Neural cell (in vitro differentiated cells): Measurements from ENCODE around the gene DGKB. TPM values are rescaled to one million over a fixed set of nuclear protein-coding genes. Genes with fewer than 3 reads are reported as not detected.

ENCODE experiments used
- H2AFZ ChIP-seq: fragments of 200-600, 300-800 bp; sonication (generic), shearing (Covaris generic); 2 replicates; pipeline ENCODE4 v1.6.0; 2014; ENCODE audit warnings: low read depth, mild to moderate bottlenecking, antibody characterized with exemption, low read length, moderate library complexity
- H3F3A ChIP-seq: fragments of 200-600 bp; shearing (Covaris generic); 2 replicates; pipeline ENCODE4 v1.6.1; 2016; ENCODE audit warnings: mild to moderate bottlenecking, moderate library complexity, mixed read lengths, antibody characterized with exemption, low read length; ENCODE audit not compliant: insufficient read depth, poor library complexity, severe bottlenecking
- H3K27ac ChIP-seq: fragments of 200-600, 300-800 bp; sonication (generic), shearing (Covaris generic); 2 replicates; pipeline ENCODE4 v1.5.1; 2014; ENCODE audit warnings: mild to moderate bottlenecking, low read length, moderate library complexity
- H3K27me3 ChIP-seq: fragments of 300-800, 200-600 bp; sonication (generic), shearing (Covaris generic); 2 replicates; pipeline ENCODE4 v1.6.0; 2014; ENCODE audit warnings: mild to moderate bottlenecking, low read depth, low read length, moderate library complexity; ENCODE audit not compliant: insufficient read depth
- H3K36me3 ChIP-seq: fragments of 300-800, 200-600 bp; sonication (generic), shearing (Covaris generic); 2 replicates; pipeline ENCODE4 v1.5.1; 2014; ENCODE audit warnings: mild to moderate bottlenecking, antibody characterized with exemption, low read length, moderate library complexity; ENCODE audit not compliant: insufficient read depth
- H3K4me2 ChIP-seq: fragments of 300-800, 200-600 bp; sonication (generic), shearing (Covaris generic); 2 replicates; pipeline ENCODE4 v1.6.0; 2014; ENCODE audit warnings: mild to moderate bottlenecking, low read length
- H3K4me3 ChIP-seq: fragments of 300-800, 200-600 bp; sonication (generic), shearing (Covaris generic); 2 replicates; pipeline ENCODE4 v1.5.1; 2014; ENCODE audit warnings: mild to moderate bottlenecking, low read length, moderate library complexity
- H3K79me2 ChIP-seq: fragments of 200-600 bp; shearing (Covaris generic); replicated peaks from 2 replicates; pipeline ENCODE4 v1.6.0; 2014; ENCODE audit warnings: mild to moderate bottlenecking, low read length, moderate library complexity; ENCODE audit not compliant: insufficient read depth
- H3K9ac ChIP-seq: fragments of 300-800, 200-600 bp; sonication (generic), shearing (Covaris generic); 2 replicates; pipeline ENCODE4 v1.6.1; 2016; ENCODE audit warnings: mild to moderate bottlenecking, low read length, mixed read lengths
- H3K9me2 ChIP-seq: fragments of 200-600 bp; shearing (Covaris generic); 2 replicates; pipeline ENCODE4 v1.6.1; 2016; ENCODE audit warnings: mild to moderate bottlenecking, low read length, mixed read lengths; ENCODE audit not compliant: insufficient read depth
- H3K9me3 ChIP-seq: fragments of 200-600, 300-800 bp; sonication (generic), shearing (Covaris generic); 2 replicates; pipeline ENCODE4 v1.6.1; 2016; ENCODE audit warnings: mild to moderate bottlenecking, mixed run types, low read length, moderate library complexity, mixed read lengths
- H4K20me1 ChIP-seq: fragments of 200-600 bp; shearing (Covaris generic); 2 replicates; pipeline ENCODE4 v1.6.1; 2016; ENCODE audit warnings: mild to moderate bottlenecking, mixed run types; ENCODE audit not compliant: insufficient read depth
- CTCF ChIP-seq: fragments of 450-650 bp; IDR thresholded peaks from 2 replicates; pipeline ENCODE4 v1.5.1; 2014; ENCODE audit warnings: antibody characterized with exemption, mild to moderate bottlenecking, moderate library complexity; ENCODE audit not compliant: poor library complexity, severe bottlenecking
- EP300 ChIP-seq: fragments of 450-650 bp; conservative IDR thresholded peaks from 2 replicates; pipeline ENCODE4 v1.6.1; 2014; ENCODE audit warnings: antibody characterized with exemption, mild to moderate bottlenecking, moderate library complexity; ENCODE audit not compliant: poor library complexity, severe bottlenecking
- EZH2 ChIP-seq: fragments of 200-600, 300-800 bp; shearing (Covaris generic), sonication (generic); IDR thresholded peaks from 2 replicates; pipeline ENCODE4 v1.6.1; 2014; ENCODE audit warnings: antibody characterized with exemption, low read length, borderline replicate concordance, mild to moderate bottlenecking; ENCODE audit not compliant: insufficient read depth, poor library complexity, severe bottlenecking
- MXI1 ChIP-seq: fragments of 450-650 bp; conservative IDR thresholded peaks from 2 replicates; pipeline ENCODE4 v1.6.1; 2014; ENCODE audit warnings: antibody characterized with exemption, mild to moderate bottlenecking; ENCODE audit not compliant: poor library complexity, severe bottlenecking
- POLR2AphosphoS5 ChIP-seq: IDR thresholded peaks from 2 replicates; pipeline ENCODE4 v1.6.1; 2012
- RAD21 ChIP-seq: fragments of 450-650 bp; conservative IDR thresholded peaks from 2 replicates; pipeline ENCODE4 v1.6.1; 2014; ENCODE audit warnings: antibody characterized with exemption, mild to moderate bottlenecking, moderate library complexity
- REST ChIP-seq: IDR thresholded peaks from 2 replicates; pipeline ENCODE4 v1.6.1; 2012; ENCODE audit warnings: borderline replicate concordance
- SMC3 ChIP-seq: fragments of 450-650 bp; conservative IDR thresholded peaks from 2 replicates; pipeline ENCODE4 v1.6.1; 2014; ENCODE audit warnings: antibody characterized with exemption, mild to moderate bottlenecking, moderate library complexity; ENCODE audit not compliant: poor library complexity
- TAF1 ChIP-seq: IDR thresholded peaks from 2 replicates; pipeline ENCODE4 v1.6.1; 2012; ENCODE audit warnings: low read depth
- polyA plus RNA-seq: library from polyadenylated mRNA; depleted of rRNA; stranded (reverse); fragments of >200 nt; gene quantifications from 2 replicates; pipeline ENCODE4 v1.2.3, GENCODE V29; 2014

Gene DGKB
- polyA plus RNA-seq, 1 donor from 2014 or later, result 0.20 TPM

- no peaks in the 10 kb centered on the region for H3K79me2 ChIP-seq
- no peak overlapping the region for H3K9ac ChIP-seq
- no peaks in the 10 kb centered on the region for H3F3A ChIP-seq
- no peaks in the 10 kb centered on the region for H3K9me3 ChIP-seq
- H3K36me3 ChIP-seq, result no peaks in the 10 kb centered on the region
- peaks cover 7% of the 10 kb centered on the region for H3K27me3 ChIP-seq
- H3K4me3 ChIP-seq, result no peak overlapping the region
- TF ChIP-seq MXI1 (no peak), EZH2 (no peak), REST (no peak), RAD21 (no peak)
- H3K27ac ChIP-seq, result no peak overlapping the region
- no peaks in the 10 kb centered on the region for H3K9me2 ChIP-seq
- no peak overlapping the region for H2AFZ ChIP-seq
- H3K4me2 ChIP-seq, result no peak overlapping the region
- no peaks in the 10 kb centered on the region for H4K20me1 ChIP-seq
Measured at GRCh38 chr7:14900051-14900450, 2.5 kb downstream of the DGKB start.

- H4K20me1 ChIP-seq, result no peaks in the 10 kb centered on the region
- TF ChIP-seq EZH2 (no peak), SMC3 (no peak), REST (no peak), RAD21 (no peak), EP300 (no peak), POLR2AphosphoS5 (no peak), MXI1 (no peak), CTCF (no peak), TAF1 (no peak)
- no peak overlapping the region for H3K27ac ChIP-seq
- H2AFZ ChIP-seq, result no peak overlapping the region
- H3F3A ChIP-seq, result no peaks in the 10 kb centered on the region
- H3K4me3 ChIP-seq, result no peak overlapping the region
- H3K27me3 ChIP-seq, result peaks cover 7% of the 10 kb centered on the region
- H3K79me2 ChIP-seq, result no peaks in the 10 kb centered on the region
- H3K9ac ChIP-seq, result no peak overlapping the region
- no peaks in the 10 kb centered on the region for H3K9me3 ChIP-seq
- no peaks in the 10 kb centered on the region for H3K36me3 ChIP-seq
- H3K9me2 ChIP-seq, result no peaks in the 10 kb centered on the region
- no peak overlapping the region for H3K4me2 ChIP-seq
Measured at GRCh38 chr7:14899030-14899429, 3.5 kb downstream of the DGKB start.
